SIG-M5 treated with dmso at 0.1 percent for 504 hours (cell line): ENCODE data around the gene FHOD3.

Experiments used
- DNase-seq: peaks from one replicate; lab custom pipeline; 2025; ENCODE audit not compliant: unreplicated experiment; lab: John Stamatoyannopoulos, UW

Gene FHOD3

GRCh38 chr18:36321658-36322407, 24.3 kb downstream of the FHOD3 start:
- no peak for DNase-seq

GRCh38 chr18:36322408-36322728, 24.9 kb downstream of the FHOD3 start:
- DNase-seq = no peak

GRCh38 chr18:36322734-36323133, 25.2 kb downstream of the FHOD3 start:
- DNase-seq = no peak

- DNase-seq = no peak
These were observed 25.9 kb downstream of the FHOD3 start for GRCh38 chr18:36323421-36323820.

GRCh38 chr18:36325846-36326245, 28.3 kb downstream of the FHOD3 start:
- no peak for DNase-seq

- no peak for DNase-seq
These were observed 29.3 kb downstream of the FHOD3 start for GRCh38 chr18:36326771-36327170.

GRCh38 chr18:36327352-36328316, 30.1 kb downstream of the FHOD3 start:
- no peak for DNase-seq

GRCh38 chr18:36328385-36328858, 30.9 kb downstream of the FHOD3 start:
- no peak for DNase-seq

GRCh38 chr18:36328916-36329315, 31.4 kb downstream of the FHOD3 start:
- DNase-seq = no peak

GRCh38 chr18:36329684-36330434, 32.3 kb downstream of the FHOD3 start:
- no peak for DNase-seq

GRCh38 chr18:36330435-36331052, 33.0 kb downstream of the FHOD3 start:
- no peak for DNase-seq

GRCh38 chr18:36331521-36331971, 34.0 kb downstream of the FHOD3 start:
- no peak for DNase-seq

GRCh38 chr18:36333414-36333813, 35.9 kb downstream of the FHOD3 start:
- DNase-seq = no peak

GRCh38 chr18:36334798-36335197, 37.3 kb downstream of the FHOD3 start:
- DNase-seq = no peak

- DNase-seq = no peak
These were observed 38.2 kb downstream of the FHOD3 start for GRCh38 chr18:36335476-36336279.

GRCh38 chr18:36337679-36338402, 40.3 kb downstream of the FHOD3 start:
- no peak for DNase-seq

- no peak for DNase-seq
These were observed 41.0 kb downstream of the FHOD3 start for GRCh38 chr18:36338403-36338933.

- no peak for DNase-seq
These were observed 42.7 kb downstream of the FHOD3 start for GRCh38 chr18:36340246-36340645.

- DNase-seq = no peak
These were observed 44.4 kb downstream of the FHOD3 start for GRCh38 chr18:36341944-36342343.
